Heart right ventricle (tissue), 16 donors: Measurements from ENCODE around the gene ANTXR1. TPM values are rescaled to one million over a fixed set of nuclear protein-coding genes. Genes with fewer than 3 reads are reported as not detected.

Experiments
- ATAC-seq, 8 donors: fragments of 200-7000 bp; cut with Tn5 transposase; one replicate each; pipeline ENCODE4 v1.9.1; 2020; ENCODE audit warnings: mild to moderate bottlenecking in 8 of 8, moderate library complexity in 8 of 8, moderate number of reproducible peaks in 1 of 8
- DNase-seq, 2 donors: peaks; one replicate each; pipeline ENCODE4 v3.0.0-alpha.2; 2020
- H3K27ac ChIP-seq, 10 donors: fragments of 200-600 bp; sonication (generic) in 2 of 10; one replicate each; pipeline versions ENCODE4 v1.5.0 to v1.8.0; 2020 to 2022; ENCODE audit warnings: mild to moderate bottlenecking in 3 of 10
- H3K27me3 ChIP-seq, 7 donors: fragments of 200-600 bp; one replicate each; pipeline ENCODE4 v1.8.0; 2021 to 2022; ENCODE audit warnings: mild to moderate bottlenecking in 2 of 7
- H3K36me3 ChIP-seq, 9 donors: fragments of 200-600 bp; sonication (generic) in 1 of 9; one replicate each; pipeline versions ENCODE4 v1.5.0 to v1.8.0; 2020 to 2022; ENCODE audit warnings: mild to moderate bottlenecking in 2 of 9
- H3K4me1 ChIP-seq, 9 donors: fragments of 200-600 bp; sonication (generic) in 1 of 9; one replicate each; pipeline versions ENCODE4 v1.5.0 to v1.8.0; 2020 to 2022; ENCODE audit warnings: mild to moderate bottlenecking in 4 of 9
- H3K4me3 ChIP-seq, 10 donors: fragments of 200-600 bp; sonication (generic) in 2 of 10; one replicate each; pipeline versions ENCODE4 v1.5.0 to v1.8.0; 2020 to 2022; ENCODE audit warnings: mild to moderate bottlenecking in 7 of 10, moderate library complexity in 2 of 10
- H3K9me3 ChIP-seq, 11 donors: fragments of 200-600 bp in 10 of 11; sonication (generic) in 2 of 11; one replicate each; pipeline versions ENCODE4 v1.5.0 to v1.8.0; 2013 to 2022; ENCODE audit warnings: mild to moderate bottlenecking in 2 of 11, control low read depth in 1 of 11, moderate library complexity in 1 of 11
- CTCF ChIP-seq, 9 donors: fragments of 200-600 bp; sonication (generic) in 2 of 9; IDR thresholded peaks; one replicate each; pipeline versions ENCODE4 v1.5.0 to v1.8.0; 2021 to 2022; ENCODE audit warnings: antibody characterized with exemption in 9 of 9, mild to moderate bottlenecking in 5 of 9, moderate library complexity in 1 of 9
- WGBS, 2 donors: extraction: QIAGEN DNeasy Blood & Tissue Kit; methylation state at CpG; one replicate each; pipeline ENCODE4 v1.1.7; 2013; ENCODE audit warnings: inconsistent platforms in 1 of 2; 5-methylcytosine and 5-hydroxymethylcytosine counted together
- intact Hi-C, 10 donors: fragments of 100-400 bp; cut with DNase I; formaldehyde crosslinking; loops; one replicate each; pipeline versions ENCODE4 v1.11.1 to v1.14.2; 2022
- polyA plus RNA-seq, 2 donors: library from polyadenylated mRNA; stranded (reverse); fragments of 200-250 nt; gene quantifications; one replicate each; pipeline ENCODE4 v1.2.3, GENCODE V29; 2013
- total RNA-seq, 10 donors: library from RNA; stranded (reverse); fragmentation: NEBNext Ultra II Directional in 3 of 10; extraction: Animal tissue kit (Norgen Biotek cat#: 25700) in 3 of 10; gene quantifications; one replicate each; pipeline versions ENCODE4 v1.2.1 to v1.2.4, GENCODE V29; 2021 to 2023
- donor health status: Arrhythmogenic right ventricular cardiomyopathy.
- donor health status: ischemic (EF 13 %, LVEDD 7.1; RV severe dilation, severe dysfunction).
- donor health status: healthy with polysubstance abuse.
- donor health status: DM: no; HTN: yes; CAD: no.
- donor health status: DM: no; HTN: no; CAD: no.
- donor health status: ischemic (EF 25% LVEDD 6.9; RV normal size, moderate dysfunction).
- donor health status: ischemic (EF 25% LVEDD 5.7; RV mildly dilated, moderate dysfunction).
- donor health status: healthy.
- donor health status: DM: yes; HTN: yes; CAD: no.
- donor health status: Ischemic cardiomyopathy.
- donor health status: ischemic (EF 35%, LVEDD 5.7; RV mildly dilated, moderate dysfunction).
- donor health status: nonischemic (EF 11% LVEDD 7.7; RV severe dilation, severe dysfunction).
- donor health status: DM: yes; HTN: yes; CAD: no.
- donor health status: PGD.
- donor health status: ischemic (EF 29% LVEDD 5.4; RV normal size, mild dysfunction).
- donor health status: nonischemic (EF 23%, LVEDD 6.1; RV moderate dilation, normal function).

ANTXR1 gene
- total and polyA plus RNA-seq, 12 donors = 8.9 to 33.1 (median 24.1) TPM

GRCh38 chr2:69055688-69056470 lies 42.9 kb downstream of the ANTXR1 start:
- no peaks in the 10 kb centered on the region for H3K36me3 ChIP-seq
- no peak for TF ChIP-seq CTCF (IDR thresholded peaks at IDR 0.05)
- H3K27ac ChIP-seq = no peak overlapping the region
- H3K9me3 ChIP-seq = peaks cover 0 to 9% (median 0%) of the 10 kb centered on the region in 11 donors
- intact Hi-C loops = no loop called here
- 88% methylated on average over 2 of the region's 2 CpGs for WGBS, 2 donors
- ATAC-seq (no peak), DNase-seq (no peak)
- H3K27me3 ChIP-seq = no peaks in the 10 kb centered on the region
- peaks cover 0 to 18% (median 11%) of the 10 kb centered on the region in 9 donors for H3K4me1 ChIP-seq
- no peak overlapping the region for H3K4me3 ChIP-seq

DNA sequence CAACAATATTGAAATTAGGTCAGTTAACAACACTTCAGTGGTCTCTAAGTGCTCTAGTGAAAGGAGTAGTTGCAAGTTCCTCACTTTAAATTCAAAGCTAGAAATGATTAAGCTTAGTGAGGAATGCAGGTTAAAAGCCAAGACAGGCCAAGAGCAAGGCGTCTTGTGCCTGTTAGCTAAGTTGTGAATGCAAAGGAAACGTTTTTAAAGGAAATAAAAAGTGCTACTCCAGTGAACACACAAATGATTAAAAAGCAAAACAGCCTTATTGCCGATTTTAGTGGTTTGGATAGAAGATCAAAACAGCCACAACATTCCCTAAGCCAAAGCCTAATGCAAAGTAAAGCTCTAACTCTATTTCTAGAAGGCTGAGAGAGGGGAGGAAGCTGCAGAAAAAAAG lies 44.7 kb downstream of the ANTXR1 start:
- H3K4me1 ChIP-seq = peaks cover 4 to 36% (median 23%) of the 10 kb centered on the region in 9 donors
- no peaks in the 10 kb centered on the region for H3K27me3 ChIP-seq
- H3K27ac ChIP-seq = no peak overlapping the region
- H3K9me3 ChIP-seq = peaks cover 0 to 9% (median 0%) of the 10 kb centered on the region in 11 donors
- DNase-seq (no peak), ATAC-seq (no peak)
- H3K36me3 ChIP-seq = no peaks in the 10 kb centered on the region
- intact Hi-C loops = no loop called here
- H3K4me3 ChIP-seq = no peak overlapping the region
- TF ChIP-seq CTCF (IDR thresholded peaks at IDR 0.05) = no peak
- WGBS, 2 donors = 73 to 79% methylated on average over 3 of the region's 3 CpGs

- Histone ChIP-seq H3K4me3 (no peak overlapping the region), H3K36me3 (no peaks in the 10 kb centered on the region), H3K27ac (peak overlapping the region in 2 of 10 donors; percentile 4 to 37), H3K9me3 (peaks cover 0 to 16% (median 0%) of the 10 kb centered on the region in 11 donors), H3K4me1 (peaks cover 4 to 36% (median 23%) of the 10 kb centered on the region in 9 donors), H3K27me3 (no peaks in the 10 kb centered on the region)
- no peak for TF ChIP-seq CTCF (IDR thresholded peaks at IDR 0.05)
- ATAC-seq (peak in 3 of 8 donors; percentile 70 to 87 (median 86)), DNase-seq (no peak)
- intact Hi-C loops = no loop called here
These were observed 46.8 kb downstream of the ANTXR1 start for GRCh38 chr2:69059731-69060290.

DNA sequence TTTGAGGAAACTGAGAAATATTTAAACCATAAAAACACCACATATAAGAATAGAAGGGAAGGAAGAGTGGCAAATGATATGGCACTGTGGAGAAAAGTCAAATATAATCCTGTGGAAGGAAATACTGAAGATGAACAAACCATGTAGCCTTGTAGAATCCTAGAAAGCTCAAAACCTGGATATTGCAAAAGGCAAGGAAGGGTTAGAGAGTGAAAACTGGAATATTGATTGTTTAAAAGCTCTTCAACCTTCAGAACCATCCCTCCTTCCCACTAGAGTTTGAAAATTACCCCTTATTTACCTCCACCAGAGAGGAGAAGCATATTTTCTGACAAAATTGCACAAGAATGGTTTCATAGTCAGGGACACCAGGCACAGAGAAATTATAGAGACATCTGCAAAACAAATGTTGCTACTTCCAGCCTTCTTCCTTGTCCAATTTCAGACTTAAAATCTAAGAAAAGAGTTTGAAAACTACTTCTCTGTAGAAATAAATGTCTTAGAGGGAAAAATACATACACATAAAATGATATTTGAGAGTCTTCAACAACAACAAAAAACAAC lies 48.0 kb downstream of the ANTXR1 start:
- DNase-seq = no peak
- intact Hi-C loops = no loop called here
- peaks cover 0 to 18% (median 0%) of the 10 kb centered on the region in 11 donors for H3K9me3 ChIP-seq
- peaks cover 4 to 42% (median 28%) of the 10 kb centered on the region in 9 donors for H3K4me1 ChIP-seq
- no peak for TF ChIP-seq CTCF (IDR thresholded peaks at IDR 0.05)
- H3K27me3 ChIP-seq = no peaks in the 10 kb centered on the region
- no peaks in the 10 kb centered on the region for H3K36me3 ChIP-seq
- no peak overlapping the region for H3K4me3 ChIP-seq
- H3K27ac ChIP-seq = peak overlapping the region in 1 of 10 donors; percentile 7
- no peak for ATAC-seq
